ENCODE results near the gene IMP4. TPM values are rescaled to one million over a fixed set of nuclear protein-coding genes. Genes with fewer than 3 reads are reported as not detected.
"Not testable (repeated sequence)": the region's sequence is repeated elsewhere in the genome, so short reads cannot be mapped to it uniquely, and the experiment has no call there.

IMP4 gene
- polyA plus RNA-seq, 4 donors, result 52.7 to 77.7 (median 62.2) TPM

DNA sequence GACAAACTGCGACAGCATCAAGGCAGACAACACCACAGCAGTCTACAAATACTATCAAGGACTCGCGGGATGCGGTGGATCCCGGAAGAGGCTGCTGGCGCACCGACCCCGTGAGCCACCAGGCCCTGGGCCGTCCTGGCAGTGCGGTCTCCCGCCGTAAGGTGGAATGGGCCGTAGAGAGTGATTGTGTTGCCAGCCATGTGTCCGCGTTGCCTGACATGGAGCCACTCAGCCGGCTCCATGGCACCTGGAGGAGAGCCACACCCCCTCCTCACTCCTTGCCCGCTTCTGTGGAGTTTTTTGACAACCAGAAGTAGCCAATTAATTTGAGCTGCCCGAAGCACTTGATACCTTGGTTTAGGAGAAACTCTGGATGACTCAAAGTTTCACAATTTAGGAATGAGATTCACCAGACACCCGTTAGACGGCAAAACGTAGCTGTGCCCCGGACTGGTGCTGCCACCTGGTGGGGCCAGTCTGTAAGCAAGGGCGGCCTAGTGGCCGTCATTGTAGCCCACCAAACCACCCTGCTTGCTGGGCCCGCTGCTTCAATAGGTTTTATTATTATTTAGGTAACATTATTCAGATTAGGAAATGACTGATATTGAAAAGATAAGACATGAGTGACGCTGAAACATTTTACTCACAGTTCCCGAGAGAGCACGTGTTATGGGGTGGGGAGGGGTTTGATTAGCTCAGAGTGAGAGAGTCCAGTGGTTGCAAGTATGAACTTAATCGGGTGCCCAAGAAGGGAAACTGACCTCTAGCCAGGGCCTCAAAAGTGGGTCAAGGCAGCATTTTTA, 10.2 kb upstream of the IMP4 start:
- H3K4me3 ChIP-seq (ENCODE audit: low read depth in 1 of 3, low read length in 3 of 3), result no peak overlapping the region
- H3K27me3 ChIP-seq (ENCODE audit: control insufficient read depth in 3 of 3, insufficient read depth in 3 of 3, low read length in 3 of 3), result peaks cover 0 to 22% (median 2%) of the 10 kb centered on the region in 3 donors
- peak; percentile 53 to 77 for DNase-seq
- H3K27ac ChIP-seq (ENCODE audit: low read depth in 1 of 3, low read length in 2 of 3), result no peak overlapping the region
- H3K4me1 ChIP-seq (ENCODE audit: control insufficient read depth in 3 of 3, insufficient read depth in 2 of 3, low read depth in 1 of 3, low read length in 2 of 3), result peaks cover 0 to 2% (median 0%) of the 10 kb centered on the region in 3 donors
- H3K9me3 ChIP-seq (ENCODE audit: control insufficient read depth in 2 of 2, insufficient read depth in 1 of 2, low read depth in 1 of 2, low read length in 1 of 2), result peaks cover 0 to 3% of the 10 kb centered on the region in 2 donors
- no peaks in the 10 kb centered on the region for H3K36me3 ChIP-seq (ENCODE audit: control insufficient read depth in 3 of 3, insufficient read depth in 2 of 3, low read depth in 1 of 3, low read length in 3 of 3)
- WGBS, 3 donors, result 19 to 26% (median 23%) methylated on average over 29 of the region's 29 CpGs
- no peak for FAIRE-seq

DNA sequence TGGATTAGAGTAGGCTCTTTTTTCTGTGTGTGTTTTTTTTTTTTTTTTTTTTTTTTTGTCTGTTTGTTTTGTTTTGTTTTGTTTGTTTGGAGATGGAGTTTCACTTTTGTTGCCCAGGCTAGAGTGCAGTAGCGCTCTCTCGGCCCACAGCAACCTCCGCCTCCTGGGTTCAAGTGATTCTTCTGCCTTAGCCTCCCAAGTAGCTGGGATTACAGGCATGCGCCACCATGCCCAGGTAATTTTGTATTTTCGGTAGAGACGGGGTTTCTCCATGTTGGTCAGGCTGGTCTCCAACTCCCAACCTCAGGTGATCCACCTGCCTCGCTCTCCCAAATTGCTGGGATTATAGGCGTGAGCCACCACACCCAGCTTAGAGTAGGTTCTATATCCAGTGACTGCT, 9.4 kb upstream of the IMP4 start:
- 70 to 85% (median 73%) methylated on average over 8 of the region's 8 CpGs for WGBS, 3 donors
- not testable (repeated sequence) for H3K4me3 ChIP-seq (ENCODE audit: low read depth in 1 of 3, low read length in 3 of 3); H3K27ac ChIP-seq (ENCODE audit: low read depth in 1 of 3, low read length in 2 of 3); FAIRE-seq; H3K4me1 ChIP-seq (ENCODE audit: control insufficient read depth in 3 of 3, insufficient read depth in 2 of 3, low read depth in 1 of 3, low read length in 2 of 3); H3K9me3 ChIP-seq (ENCODE audit: control insufficient read depth in 2 of 2, insufficient read depth in 1 of 2, low read depth in 1 of 2, low read length in 1 of 2); DNase-seq; H3K36me3 ChIP-seq (ENCODE audit: control insufficient read depth in 3 of 3, insufficient read depth in 2 of 3, low read depth in 1 of 3, low read length in 3 of 3)
- H3K27me3 ChIP-seq (ENCODE audit: control insufficient read depth in 3 of 3, insufficient read depth in 3 of 3, low read length in 3 of 3), result peaks cover 0 to 15% (median 2%) of the 10 kb centered on the region in 3 donors

DNA sequence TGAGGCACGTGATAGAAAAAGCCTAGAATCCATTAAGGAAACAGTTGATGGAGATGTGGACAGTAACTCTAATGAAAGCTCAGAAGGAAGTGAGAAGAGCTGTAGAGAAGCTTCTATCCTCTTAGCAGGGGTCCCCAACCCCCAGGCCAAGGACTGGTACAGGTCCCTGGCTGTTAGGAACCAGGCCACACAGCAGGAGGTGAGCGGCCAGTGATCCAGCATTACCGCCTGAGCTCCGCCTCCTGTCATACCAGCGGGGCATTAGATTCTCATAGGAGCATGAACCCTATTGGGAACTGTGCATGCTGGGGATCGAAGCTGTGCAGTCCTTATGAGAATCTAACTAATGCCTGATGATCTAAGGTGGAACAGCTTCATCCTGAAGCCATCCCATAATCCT, 8.7 kb upstream of the IMP4 start:
- Histone ChIP-seq H3K4me3 (ENCODE audit: low read depth in 1 of 3, low read length in 3 of 3) (no peak overlapping the region), H3K27ac (ENCODE audit: low read depth in 1 of 3, low read length in 2 of 3) (no peak overlapping the region), H3K9me3 (ENCODE audit: control insufficient read depth in 2 of 2, insufficient read depth in 1 of 2, low read depth in 1 of 2, low read length in 1 of 2) (peaks cover 0 to 3% of the 10 kb centered on the region in 2 donors), H3K27me3 (ENCODE audit: control insufficient read depth in 3 of 3, insufficient read depth in 3 of 3, low read length in 3 of 3) (peaks cover 0 to 9% (median 0%) of the 10 kb centered on the region in 3 donors), H3K36me3 (ENCODE audit: control insufficient read depth in 3 of 3, insufficient read depth in 2 of 3, low read depth in 1 of 3, low read length in 3 of 3) (peaks cover 0 to 7% (median 3%) of the 10 kb centered on the region in 3 donors), H3K4me1 (ENCODE audit: control insufficient read depth in 3 of 3, insufficient read depth in 2 of 3, low read depth in 1 of 3, low read length in 2 of 3) (peaks cover 0 to 7% (median 0%) of the 10 kb centered on the region in 3 donors)
- 71 to 74% (median 73%) methylated on average over 6 of the region's 6 CpGs for WGBS, 3 donors
- no peak for FAIRE-seq
- no peak for DNase-seq

DNA sequence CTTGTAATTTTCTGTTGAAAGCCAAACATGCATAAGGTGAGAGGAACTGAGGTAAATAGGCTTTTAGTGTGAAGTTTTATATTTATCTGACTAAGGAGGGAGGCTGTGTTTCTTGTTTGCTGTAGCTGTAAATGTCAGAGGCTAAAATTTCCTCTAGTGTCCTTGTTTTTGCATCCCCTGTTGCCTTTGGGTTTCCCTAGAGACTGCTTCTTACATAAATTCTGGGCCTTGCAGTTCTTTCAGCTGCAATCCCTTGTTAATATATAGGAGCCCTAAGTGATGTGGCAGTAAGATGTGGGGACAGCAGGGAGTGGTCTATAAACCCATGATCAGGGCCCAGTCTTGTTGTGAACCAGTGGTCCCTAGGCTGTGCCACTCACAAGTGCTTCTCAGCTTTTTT, 7.5 kb upstream of the IMP4 start:
- FAIRE-seq (no peak), DNase-seq (no peak)
- Histone ChIP-seq H3K27me3 (ENCODE audit: control insufficient read depth in 3 of 3, insufficient read depth in 3 of 3, low read length in 3 of 3) (peaks cover 0 to 9% (median 0%) of the 10 kb centered on the region in 3 donors), H3K4me1 (ENCODE audit: control insufficient read depth in 3 of 3, insufficient read depth in 2 of 3, low read depth in 1 of 3, low read length in 2 of 3) (peaks cover 0 to 7% (median 0%) of the 10 kb centered on the region in 3 donors), H3K4me3 (ENCODE audit: low read depth in 1 of 3, low read length in 3 of 3) (no peak overlapping the region), H3K9me3 (ENCODE audit: control insufficient read depth in 2 of 2, insufficient read depth in 1 of 2, low read depth in 1 of 2, low read length in 1 of 2) (peaks cover 0 to 3% of the 10 kb centered on the region in 2 donors), H3K36me3 (ENCODE audit: control insufficient read depth in 3 of 3, insufficient read depth in 2 of 3, low read depth in 1 of 3, low read length in 3 of 3) (peaks cover 0 to 19% (median 5%) of the 10 kb centered on the region in 3 donors), H3K27ac (ENCODE audit: low read depth in 1 of 3, low read length in 2 of 3) (no peak overlapping the region)

DNA sequence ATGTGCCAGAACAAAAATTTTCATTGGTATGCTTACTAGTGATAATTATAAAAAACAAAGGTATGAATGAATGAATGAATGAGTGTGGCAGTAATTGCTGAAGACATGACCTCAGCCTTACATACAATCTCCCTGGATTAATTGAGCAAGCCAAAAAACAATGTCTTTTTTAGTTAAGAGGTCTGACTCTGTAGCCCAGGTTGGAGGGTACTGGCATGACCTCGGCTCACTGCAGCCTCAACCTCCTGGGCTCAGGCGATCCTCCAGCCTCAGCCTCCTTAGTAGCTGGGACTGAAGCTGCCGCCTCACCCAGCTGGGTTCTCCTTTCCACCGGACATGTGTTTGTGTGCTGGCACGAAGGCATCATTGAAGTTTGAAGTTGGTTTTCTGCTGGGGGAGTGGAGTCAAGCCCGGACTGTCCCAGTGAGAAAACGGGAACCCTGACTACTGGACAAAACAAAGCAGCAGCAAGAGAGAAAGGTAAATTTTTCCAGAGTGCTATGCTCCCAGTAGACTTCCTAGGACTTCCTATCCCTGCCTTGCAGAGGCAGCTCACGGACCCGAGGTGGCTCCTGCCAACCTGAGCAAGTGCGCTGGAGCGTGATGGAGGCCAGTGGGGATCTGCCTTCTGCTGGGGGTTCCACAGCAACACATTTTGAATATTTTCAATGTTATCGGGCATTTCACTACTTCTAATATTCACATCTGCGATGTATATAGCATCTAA, 6.4 kb upstream of the IMP4 start:
- Histone ChIP-seq H3K9me3 (ENCODE audit: control insufficient read depth in 2 of 2, insufficient read depth in 1 of 2, low read depth in 1 of 2, low read length in 1 of 2) (peaks cover 0 to 3% of the 10 kb centered on the region in 2 donors), H3K4me1 (ENCODE audit: control insufficient read depth in 3 of 3, insufficient read depth in 2 of 3, low read depth in 1 of 3, low read length in 2 of 3) (peaks cover 0 to 12% (median 0%) of the 10 kb centered on the region in 3 donors), H3K36me3 (ENCODE audit: control insufficient read depth in 3 of 3, insufficient read depth in 2 of 3, low read depth in 1 of 3, low read length in 3 of 3) (peaks cover 0 to 24% (median 5%) of the 10 kb centered on the region in 3 donors), H3K4me3 (ENCODE audit: low read depth in 1 of 3, low read length in 3 of 3) (peak overlapping the region in 1 of 3 donors; percentile 21), H3K27ac (ENCODE audit: low read depth in 1 of 3, low read length in 2 of 3) (no peak overlapping the region), H3K27me3 (ENCODE audit: control insufficient read depth in 3 of 3, insufficient read depth in 3 of 3, low read length in 3 of 3) (peaks cover 0 to 4% (median 0%) of the 10 kb centered on the region in 3 donors)
- no peak for DNase-seq
- FAIRE-seq, result no peak
- 74 to 79% (median 77%) methylated on average over 13 of the region's 13 CpGs for WGBS, 3 donors

DNA sequence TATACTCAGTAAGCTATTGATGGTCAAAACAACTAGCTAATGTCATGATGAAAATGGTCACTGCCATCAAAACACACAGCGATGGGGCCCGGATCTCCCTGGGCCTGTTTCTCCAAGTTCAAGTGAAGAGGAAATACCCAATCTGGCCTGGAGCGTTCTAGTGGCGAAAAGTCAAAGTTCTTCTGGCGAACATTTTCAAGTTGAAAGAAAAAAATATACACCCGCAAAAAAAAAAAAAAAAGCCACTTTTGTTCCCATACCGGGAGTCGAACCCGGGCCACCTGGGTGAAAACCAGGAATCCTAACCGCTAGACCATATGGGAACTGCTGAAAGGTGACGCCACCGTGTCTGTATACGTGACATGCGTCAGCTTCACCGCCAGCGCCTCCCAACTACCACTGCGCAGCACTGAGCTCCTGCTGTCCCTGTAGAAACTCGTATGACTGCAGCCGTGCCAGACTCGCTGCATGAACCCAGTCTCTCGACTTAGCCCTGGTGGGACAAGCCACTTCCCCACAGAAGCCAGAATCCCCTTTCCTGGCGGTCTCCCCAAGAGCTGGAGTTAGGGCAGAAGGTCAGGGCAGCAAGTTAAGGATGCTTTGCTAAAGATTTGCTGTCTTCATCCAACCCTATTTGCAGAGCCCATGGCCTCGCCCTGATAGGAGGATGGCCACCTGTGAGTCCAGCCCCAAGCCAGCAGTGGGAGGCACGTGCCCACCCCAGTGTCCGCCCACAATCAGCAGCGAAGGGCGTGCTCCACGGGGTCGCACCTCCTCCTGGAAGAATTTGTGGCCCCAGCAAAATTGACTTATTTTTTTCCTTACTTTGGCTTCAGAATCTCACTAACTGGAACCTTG, 5.6 kb upstream of the IMP4 start:
- Histone ChIP-seq H3K4me3 (ENCODE audit: low read depth in 1 of 3, low read length in 3 of 3) (peak overlapping the region in 1 of 3 donors; percentile 48), H3K9me3 (ENCODE audit: control insufficient read depth in 2 of 2, insufficient read depth in 1 of 2, low read depth in 1 of 2, low read length in 1 of 2) (peaks cover 0 to 3% of the 10 kb centered on the region in 2 donors), H3K36me3 (ENCODE audit: control insufficient read depth in 3 of 3, insufficient read depth in 2 of 3, low read depth in 1 of 3, low read length in 3 of 3) (peaks cover 0 to 24% (median 5%) of the 10 kb centered on the region in 3 donors), H3K4me1 (ENCODE audit: control insufficient read depth in 3 of 3, insufficient read depth in 2 of 3, low read depth in 1 of 3, low read length in 2 of 3) (peaks cover 0 to 12% (median 0%) of the 10 kb centered on the region in 3 donors), H3K27ac (ENCODE audit: low read depth in 1 of 3, low read length in 2 of 3) (peak overlapping the region in 2 of 3 donors; percentile 22 to 73), H3K27me3 (ENCODE audit: control insufficient read depth in 3 of 3, insufficient read depth in 3 of 3, low read length in 3 of 3) (no peaks in the 10 kb centered on the region)
- peak; percentile 84 to 95 for DNase-seq
- 8 to 20% (median 19%) methylated on average over 29 of the region's 29 CpGs for WGBS, 3 donors
- no peak for FAIRE-seq

DNA sequence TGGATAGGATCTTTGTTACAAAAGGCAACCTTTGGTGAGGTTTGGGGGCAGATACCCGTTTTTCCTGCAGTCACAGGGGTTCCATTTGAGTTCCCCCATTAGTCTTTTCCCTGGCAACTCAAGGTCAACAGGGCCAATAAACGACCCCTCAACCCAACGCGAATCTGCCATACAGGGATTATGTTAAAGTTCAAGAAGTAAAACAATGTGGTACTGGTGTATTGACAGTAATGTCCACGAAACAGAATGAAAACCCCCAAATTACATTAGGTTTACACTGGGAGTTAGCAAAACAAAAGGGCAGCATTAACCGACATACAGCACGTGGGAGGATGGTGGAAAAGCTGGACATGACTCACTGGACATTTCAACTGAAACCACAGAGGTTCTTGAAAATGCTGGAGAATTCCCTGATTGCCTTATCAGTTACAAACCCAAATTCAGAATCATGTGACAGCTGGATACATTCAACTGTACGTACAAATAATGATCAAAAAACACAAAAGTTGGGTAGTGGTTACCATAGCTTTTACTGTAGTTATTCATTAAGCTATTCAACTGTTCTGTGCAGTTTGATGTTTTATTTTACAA, 4.9 kb upstream of the IMP4 start:
- WGBS, 3 donors, result 62 to 70% (median 63%) methylated on average over 8 of the region's 8 CpGs
- peak overlapping the region in 1 of 3 donors; percentile 48 for H3K4me3 ChIP-seq (ENCODE audit: low read depth in 1 of 3, low read length in 3 of 3)
- peaks cover 0 to 24% (median 5%) of the 10 kb centered on the region in 3 donors for H3K36me3 ChIP-seq (ENCODE audit: control insufficient read depth in 3 of 3, insufficient read depth in 2 of 3, low read depth in 1 of 3, low read length in 3 of 3)
- FAIRE-seq, result no peak
- no peak for DNase-seq
- peaks cover 0 to 3% of the 10 kb centered on the region in 2 donors for H3K9me3 ChIP-seq (ENCODE audit: control insufficient read depth in 2 of 2, insufficient read depth in 1 of 2, low read depth in 1 of 2, low read length in 1 of 2)
- H3K27me3 ChIP-seq (ENCODE audit: control insufficient read depth in 3 of 3, insufficient read depth in 3 of 3, low read length in 3 of 3), result no peaks in the 10 kb centered on the region
- peak overlapping the region in 1 of 3 donors; percentile 73 for H3K27ac ChIP-seq (ENCODE audit: low read depth in 1 of 3, low read length in 2 of 3)
- peaks cover 0 to 12% (median 0%) of the 10 kb centered on the region in 3 donors for H3K4me1 ChIP-seq (ENCODE audit: control insufficient read depth in 3 of 3, insufficient read depth in 2 of 3, low read depth in 1 of 3, low read length in 2 of 3)
